ENCODE data around the gene RSPH1.
A peak's percentile ranks its signal among the peaks of the same experiment; 100 is the strongest.

RSPH1 gene

DNA sequence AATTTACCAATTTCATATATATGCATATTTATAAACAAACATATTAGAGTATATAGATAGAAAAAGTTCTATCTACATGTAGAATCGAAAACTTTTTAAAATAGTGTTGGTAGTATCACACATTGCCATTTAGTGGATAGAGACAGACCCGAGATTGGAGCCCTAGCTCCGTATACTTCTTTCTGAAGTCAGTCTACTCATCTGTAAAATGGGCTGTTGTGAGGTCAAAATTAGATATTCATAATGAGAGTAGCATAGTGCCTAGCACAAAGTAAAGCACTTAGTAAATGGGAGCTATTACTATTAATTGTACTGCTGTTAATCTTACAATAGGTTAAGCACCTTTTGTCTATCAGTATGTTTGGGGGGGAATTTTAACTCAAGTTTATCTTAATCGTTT lies 4.2 kb upstream of the RSPH1 start:
- H3K27ac ChIP-seq, result no peak overlapping the region
- TF ChIP-seq, protein P1, sequence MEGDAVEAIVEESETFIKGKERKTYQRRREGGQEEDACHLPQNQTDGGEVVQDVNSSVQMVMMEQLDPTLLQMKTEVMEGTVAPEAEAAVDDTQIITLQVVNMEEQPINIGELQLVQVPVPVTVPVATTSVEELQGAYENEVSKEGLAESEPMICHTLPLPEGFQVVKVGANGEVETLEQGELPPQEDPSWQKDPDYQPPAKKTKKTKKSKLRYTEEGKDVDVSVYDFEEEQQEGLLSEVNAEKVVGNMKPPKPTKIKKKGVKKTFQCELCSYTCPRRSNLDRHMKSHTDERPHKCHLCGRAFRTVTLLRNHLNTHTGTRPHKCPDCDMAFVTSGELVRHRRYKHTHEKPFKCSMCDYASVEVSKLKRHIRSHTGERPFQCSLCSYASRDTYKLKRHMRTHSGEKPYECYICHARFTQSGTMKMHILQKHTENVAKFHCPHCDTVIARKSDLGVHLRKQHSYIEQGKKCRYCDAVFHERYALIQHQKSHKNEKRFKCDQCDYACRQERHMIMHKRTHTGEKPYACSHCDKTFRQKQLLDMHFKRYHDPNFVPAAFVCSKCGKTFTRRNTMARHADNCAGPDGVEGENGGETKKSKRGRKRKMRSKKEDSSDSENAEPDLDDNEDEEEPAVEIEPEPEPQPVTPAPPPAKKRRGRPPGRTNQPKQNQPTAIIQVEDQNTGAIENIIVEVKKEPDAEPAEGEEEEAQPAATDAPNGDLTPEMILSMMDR (conservative IDR thresholded peaks at IDR 0.05), result no peak
- no peak for TF ChIP-seq ZFX (IDR thresholded peaks at IDR 0.05)

DNA sequence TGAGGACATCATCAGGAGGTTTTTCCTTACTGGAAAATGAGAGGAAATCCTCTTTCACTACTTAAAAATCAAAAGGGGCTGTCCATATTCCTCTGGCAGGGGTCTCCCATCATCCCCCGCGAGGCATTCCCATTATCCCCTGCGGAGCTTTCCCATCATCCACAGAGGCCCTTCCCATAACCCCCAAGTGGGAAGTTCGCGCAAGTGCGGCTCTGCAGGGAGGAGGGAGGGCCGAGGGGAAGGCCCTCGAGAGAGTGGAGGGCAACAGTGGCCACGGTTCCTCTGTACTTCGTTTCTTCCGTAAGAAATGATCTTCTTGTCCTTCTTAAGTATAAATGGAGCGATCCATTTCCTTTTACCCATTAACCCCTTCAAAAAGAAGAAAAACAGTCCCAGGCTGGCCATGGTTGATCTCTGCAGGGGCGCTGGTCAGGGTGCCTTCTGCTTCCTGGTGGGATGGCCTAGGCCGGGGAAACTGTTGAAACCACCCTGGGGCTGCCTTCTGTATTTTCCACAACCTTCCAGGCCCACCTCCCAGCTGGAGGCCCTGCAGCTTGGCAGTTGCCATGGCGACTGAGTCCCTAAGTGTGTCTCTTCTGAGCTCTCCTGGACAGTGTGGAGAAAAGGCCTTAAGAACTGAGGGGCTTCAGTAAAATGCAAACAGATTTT lies 3.6 kb upstream of the RSPH1 start:
- TF ChIP-seq, protein P1 (conservative IDR thresholded peaks at IDR 0.05), result no peak
- TF ChIP-seq ZFX (IDR thresholded peaks at IDR 0.05), result no peak
- no peak overlapping the region for H3K27ac ChIP-seq

DNA sequence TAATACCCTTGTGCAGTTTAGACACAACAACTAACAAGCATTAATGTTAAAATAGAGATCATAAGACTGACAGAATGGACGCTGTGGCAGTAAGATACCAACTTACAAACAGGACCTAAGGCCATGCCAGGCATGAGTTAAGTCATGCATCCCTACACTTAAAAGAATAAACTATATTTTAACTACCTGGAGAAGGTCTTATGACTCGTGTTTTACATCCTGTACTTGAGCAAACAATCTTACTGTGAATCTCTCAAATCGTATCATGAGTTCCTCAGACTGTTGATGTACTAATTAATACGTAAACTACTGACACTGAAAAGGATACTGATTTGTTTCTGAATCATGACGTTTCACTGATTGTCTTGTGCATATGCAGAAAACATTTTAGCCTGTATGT lies 2.0 kb upstream of the RSPH1 start:
- TF ChIP-seq, protein P1 (conservative IDR thresholded peaks at IDR 0.05), result no peak
- TF ChIP-seq ZFX (IDR thresholded peaks at IDR 0.05), result no peak

DNA sequence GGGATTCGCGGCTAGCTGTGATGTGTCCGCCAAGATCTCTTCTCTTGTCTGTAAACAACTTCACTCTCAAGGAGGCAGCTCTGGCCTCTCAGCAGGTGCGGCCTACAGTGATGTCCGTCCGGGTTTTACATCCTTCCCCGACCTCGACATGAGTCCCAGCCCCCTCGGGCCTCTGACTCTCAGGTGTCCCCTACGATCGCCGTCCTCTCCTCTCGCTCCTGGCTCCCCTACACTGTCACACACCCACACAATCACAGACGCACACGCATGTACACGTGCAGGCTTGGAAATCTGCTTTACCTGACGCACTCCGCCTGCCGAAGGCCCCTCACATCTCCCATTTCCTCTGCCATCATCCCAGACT lies 797 bp upstream of the RSPH1 start:
- peak overlapping the region; percentile 65 for H3K27ac ChIP-seq

More for the DNA sequence above, 2.0 kb upstream of the RSPH1 start:
- no peak overlapping the region for H3K27ac ChIP-seq

DNA sequence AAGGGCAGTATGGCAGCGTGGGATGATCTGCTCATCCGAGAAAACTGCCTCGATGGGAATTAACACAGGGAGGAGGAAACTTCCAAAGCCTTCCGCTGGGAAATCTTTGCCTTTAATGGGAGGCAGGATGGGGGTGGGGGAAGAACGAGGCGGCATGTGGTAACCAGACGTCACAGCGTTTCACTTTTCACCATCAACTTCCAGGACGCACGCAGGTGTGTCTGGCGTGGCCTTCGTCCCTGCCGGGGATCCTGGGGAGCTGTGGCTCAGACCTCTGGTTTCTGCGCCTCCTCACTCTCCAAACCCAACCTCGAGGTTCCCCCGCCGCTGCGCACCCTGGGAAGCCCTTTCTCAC lies 282 bp downstream of the RSPH1 start:
- TF ChIP-seq, protein P1 (conservative IDR thresholded peaks at IDR 0.05), result no peak
- no peak for TF ChIP-seq ZFX (IDR thresholded peaks at IDR 0.05)

More for the DNA sequence above, 797 bp upstream of the RSPH1 start:
- TF ChIP-seq, protein P1 (conservative IDR thresholded peaks at IDR 0.05), result no peak
- peak; percentile 54 for TF ChIP-seq ZFX (IDR thresholded peaks at IDR 0.05)

DNA sequence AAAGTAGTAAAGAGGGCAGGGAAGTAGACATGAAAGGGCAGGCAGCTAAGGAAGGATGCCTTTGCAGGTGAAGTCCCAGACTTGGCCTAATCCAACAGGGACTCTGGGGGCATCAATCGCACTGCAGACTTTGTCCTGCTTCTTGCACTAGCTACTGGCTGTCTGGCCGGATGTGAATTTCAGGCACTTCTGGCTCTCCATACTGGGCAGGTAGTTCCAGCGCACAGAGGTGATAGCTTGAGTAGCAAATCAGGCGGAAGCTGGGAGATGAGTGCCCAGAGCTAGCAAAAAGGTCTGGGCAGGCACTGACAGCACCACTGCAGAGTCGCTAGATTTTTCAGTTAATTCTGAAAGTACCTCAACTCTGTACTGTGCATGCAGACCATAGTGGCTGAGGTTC lies 997 bp downstream of the RSPH1 start:
- no peak overlapping the region for H3K27ac ChIP-seq
- no peak for TF ChIP-seq ZFX (IDR thresholded peaks at IDR 0.05)
- TF ChIP-seq, protein P1 (conservative IDR thresholded peaks at IDR 0.05), result no peak

More for the DNA sequence above, 282 bp downstream of the RSPH1 start:
- H3K27ac ChIP-seq, result peak overlapping the region; percentile 7

DNA sequence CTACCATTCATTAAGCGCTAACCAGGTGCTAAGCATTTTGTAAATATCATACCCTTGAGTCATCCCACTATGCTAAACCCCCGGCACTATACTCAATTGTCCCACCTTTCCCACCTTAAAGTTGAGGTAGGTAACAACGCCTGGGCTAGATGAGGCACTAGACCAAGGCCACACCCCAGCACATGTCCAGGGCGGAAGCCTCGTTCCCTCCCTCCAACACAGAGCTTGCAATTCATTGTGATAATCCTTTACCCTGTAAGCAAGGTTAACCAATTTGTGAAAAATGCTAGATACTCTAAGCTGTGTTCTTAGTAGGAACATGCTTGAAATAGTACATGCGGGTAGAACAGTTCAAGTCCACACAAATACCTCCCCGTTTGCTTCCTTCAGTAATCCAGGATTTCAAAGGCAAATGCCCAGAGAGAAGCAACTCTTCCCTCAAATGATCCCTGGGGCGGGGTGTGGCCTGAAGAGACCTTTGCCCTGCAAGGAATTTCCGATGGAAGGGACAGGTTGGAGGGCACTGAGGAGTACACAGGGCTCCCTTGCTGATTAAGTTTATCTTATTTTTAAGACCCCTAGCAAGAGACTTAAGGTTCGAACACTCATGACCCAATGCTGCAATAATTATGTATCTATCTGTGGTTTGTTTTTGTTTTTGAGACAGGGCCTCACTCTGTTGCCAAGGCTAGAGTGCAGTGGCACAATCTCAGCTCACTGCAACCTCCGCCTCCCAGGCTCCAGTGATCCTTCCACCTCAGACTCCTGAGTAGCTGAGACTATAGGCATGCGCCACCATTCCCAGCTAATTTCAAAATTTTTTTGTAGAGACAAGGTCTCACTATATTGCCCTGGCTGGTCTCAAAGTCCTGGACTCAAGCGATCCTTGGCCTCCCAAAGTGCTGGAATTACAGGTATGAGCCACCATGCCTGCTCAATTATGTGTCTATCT lies 2.6 kb downstream of the RSPH1 start:
- no peak for TF ChIP-seq ZFX (IDR thresholded peaks at IDR 0.05)
- no peak overlapping the region for H3K27ac ChIP-seq

Measured in C4-2B (cell line).